HepG2 (cell line): ENCODE results near the gene EI24. TPM values are rescaled to one million over a fixed set of nuclear protein-coding genes. Genes with fewer than 3 reads are reported as not detected.

Experiments
- FOSL2 ChIP-seq: sonication (generic); formaldehyde crosslinking; IDR thresholded peaks from 2 replicates; pipeline ENCODE4 v1.4.0; 2020; ENCODE audit warnings: missing genetic modification reagents
- GATA4 ChIP-seq: sonication (generic); IDR thresholded peaks from 2 replicates; pipeline ENCODE4 v1.6.1; 2016; ENCODE audit warnings: antibody characterized with exemption, low read depth, borderline replicate concordance
- HES4 ChIP-seq: sonication (generic); formaldehyde crosslinking; IDR thresholded peaks from 2 replicates; pipeline ENCODE4 v1.9.0; 2021; ENCODE audit warnings: mild to moderate bottlenecking, missing genetic modification reagents, borderline replicate concordance
- HNF4G ChIP-seq, 2 experiments: sonication (generic) in 1 of 2; formaldehyde crosslinking in 1 of 2; IDR thresholded peaks; 2 replicates each; pipeline versions ENCODE4 v1.4.0 to v1.6.1; 2011 to 2020; ENCODE audit warnings: borderline replicate concordance in 2 of 2, low read depth in 2 of 2, mild to moderate bottlenecking in 2 of 2, low read length in 1 of 2, missing genetic modification reagents in 1 of 2, moderate library complexity in 1 of 2
- KDM4B ChIP-seq: sonication (generic); formaldehyde crosslinking; IDR thresholded peaks from 2 replicates; pipeline ENCODE4 v1.4.0; 2020; ENCODE audit warnings: missing genetic modification reagents
- PAX8 ChIP-seq: sonication (generic); formaldehyde crosslinking; IDR thresholded peaks from 2 replicates; pipeline ENCODE4 v1.8.0; 2022; ENCODE audit warnings: mild to moderate bottlenecking, missing genetic modification reagents, borderline replicate concordance
- PCBP2 ChIP-seq: fragments of 200-400 bp; formaldehyde crosslinking; optimal IDR thresholded peaks from 2 replicates; pipeline ENCODE3; 2018; ENCODE audit warnings: low read length, low read depth; ENCODE audit not compliant: poor library complexity, severe bottlenecking
- XBP1 ChIP-seq: sonication (generic); formaldehyde crosslinking; IDR thresholded peaks from 2 replicates; pipeline ENCODE4 v1.5.0; 2020; ENCODE audit warnings: missing genetic modification reagents
- ZBTB20 ChIP-seq: sonication (generic); formaldehyde crosslinking; IDR thresholded peaks from 2 replicates; pipeline ENCODE4 v1.8.1; 2023; ENCODE audit warnings: missing genetic modification reagents, low read depth, mild to moderate bottlenecking, borderline replicate concordance
- ZBTB3 ChIP-seq: sonication (generic); formaldehyde crosslinking; IDR thresholded peaks from 2 replicates; pipeline ENCODE4 v1.4.0; 2020; ENCODE audit warnings: low read depth, mild to moderate bottlenecking, moderate library complexity, missing genetic modification reagents, borderline replicate concordance
- ZBTB38 ChIP-seq: sonication (generic); formaldehyde crosslinking; IDR thresholded peaks from 2 replicates; pipeline ENCODE4 v1.5.1; 2020; ENCODE audit warnings: mild to moderate bottlenecking, missing genetic modification reagents
- ZFP41 ChIP-seq: sonication (generic); formaldehyde crosslinking; IDR thresholded peaks from 2 replicates; pipeline ENCODE4 v1.4.0; 2020; ENCODE audit warnings: mild to moderate bottlenecking, missing genetic modification reagents, borderline replicate concordance
- ZKSCAN8 ChIP-seq: IDR thresholded peaks from 2 replicates; pipeline ENCODE4 v1.6.1; 2016; ENCODE audit warnings: borderline replicate concordance, missing genetic modification reagents, missing compliant biosample characterization
- ZMYM3 ChIP-seq: sonication (generic); formaldehyde crosslinking; IDR thresholded peaks from 2 replicates; pipeline ENCODE4 v1.5.1; 2020; ENCODE audit warnings: mild to moderate bottlenecking, missing genetic modification reagents
- ZNF3 ChIP-seq: IDR thresholded peaks from 2 replicates; pipeline ENCODE4 v1.7.0; 2017; ENCODE audit warnings: inconsistent platforms
- ZNF337 ChIP-seq: sonication (generic); formaldehyde crosslinking; IDR thresholded peaks from 2 replicates; pipeline ENCODE4 v1.5.1; 2020; ENCODE audit warnings: missing genetic modification reagents, low read depth, mild to moderate bottlenecking, borderline replicate concordance
- ZNF484 ChIP-seq: sonication (generic); formaldehyde crosslinking; IDR thresholded peaks from 2 replicates; pipeline ENCODE4 v1.5.1; 2020; ENCODE audit warnings: mild to moderate bottlenecking, low read depth, missing genetic modification reagents, borderline replicate concordance
- ZNF547 ChIP-seq: sonication (generic); formaldehyde crosslinking; IDR thresholded peaks from 2 replicates; pipeline ENCODE4 v1.5.1; 2020; ENCODE audit warnings: mild to moderate bottlenecking, missing genetic modification reagents
- ZNF629 ChIP-seq: sonication (generic); formaldehyde crosslinking; conservative IDR thresholded peaks from 2 replicates; pipeline ENCODE4 v1.5.0; 2020; ENCODE audit warnings: missing genetic modification reagents
- ZNF773 ChIP-seq: sonication (generic); formaldehyde crosslinking; IDR thresholded peaks from 2 replicates; pipeline ENCODE4 v1.4.0; 2020; ENCODE audit warnings: missing genetic modification reagents, borderline replicate concordance
- ZNF790 ChIP-seq: sonication (generic); formaldehyde crosslinking; IDR thresholded peaks from 2 replicates; pipeline ENCODE4 v1.8.0; 2022; ENCODE audit warnings: missing genetic modification reagents, mild to moderate bottlenecking, borderline replicate concordance
- ZSCAN20 ChIP-seq: sonication (generic); formaldehyde crosslinking; IDR thresholded peaks from 2 replicates; pipeline ENCODE4 v1.4.0; 2020; ENCODE audit warnings: missing genetic modification reagents, mild to moderate bottlenecking, borderline replicate concordance
- ZSCAN9 ChIP-seq: IDR thresholded peaks from 2 replicates; pipeline ENCODE4 v1.6.1; 2016; ENCODE audit warnings: borderline replicate concordance
- polyA plus RNA-seq, 8 experiments: library from polyadenylated mRNA; depleted of rRNA in 3 of 8; stranded (reverse) in 7 of 8; unstranded in 1 of 8; fragments of >200 nt; fragmentation: Illumina TruSeq in 4 of 8; extraction: Trizol in 4 of 8; gene quantifications; 2 replicates each; pipeline versions ENCODE4 v1.2.1 to v1.2.3, GENCODE V29; 2011 to 2016; ENCODE audit warnings: low read depth in 4 of 8, missing spikeins in 1 of 8, mixed read lengths in 1 of 8; ENCODE audit not compliant: insufficient read depth in 1 of 8
- total RNA-seq, 5 experiments: library from RNA; depleted of rRNA; stranded (reverse); fragments of >200 nt; fragmentation: Illumina TruSeq; extraction: Trizol; gene quantifications; 2 replicates each; pipeline ENCODE4 v1.2.3, GENCODE V29; 2016; ENCODE audit warnings: low read depth in 1 of 5
- TF ChIP-seq, protein P1 (sequence below): sonication (generic); formaldehyde crosslinking; IDR thresholded peaks from 2 replicates; pipeline ENCODE4 v1.5.1; 2020; ENCODE audit warnings: mild to moderate bottlenecking, missing genetic modification reagents
- TF ChIP-seq, protein P2 (sequence below): sonication (generic); formaldehyde crosslinking; IDR thresholded peaks from 2 replicates; pipeline ENCODE4 v1.9.0; 2022; ENCODE audit warnings: low read depth, missing genetic modification reagents

Gene EI24
- total and polyA plus RNA-seq, 2 of the 13 experiments (the other 11 are each of a cell fraction or from before 2014, with no cell fraction given), result 84.7 to 126 TPM

DNA sequence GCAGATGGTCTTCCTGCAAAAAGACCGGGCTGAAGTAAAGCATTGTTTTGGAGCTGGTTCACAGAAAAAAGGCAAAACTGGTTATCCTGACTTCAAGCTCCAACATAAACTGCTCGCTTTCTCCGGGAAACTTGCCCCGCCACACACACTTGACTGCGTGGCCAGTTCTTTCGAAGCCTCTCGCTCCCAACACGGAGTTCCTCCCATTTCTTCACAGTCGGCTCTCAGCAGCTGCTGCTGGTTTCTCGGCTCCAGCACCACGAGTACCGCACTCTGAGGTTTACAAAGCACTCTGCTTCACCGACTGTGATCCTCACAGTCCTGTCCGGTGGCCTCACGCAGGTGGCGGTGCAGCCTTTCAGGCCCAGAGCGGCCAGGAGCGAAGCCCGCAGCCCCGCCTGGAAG is 56.0 kb downstream of the EI24 start (continued):
- TF ChIP-seq ZNF547 (CRISPR knock-in tag), result peak; percentile 58; the same call in 1 of the 2 replicates
- no peak for TF ChIP-seq ZNF3 (CRISPR knock-in tag)
- no peak for TF ChIP-seq ZNF629 (CRISPR knock-in tag)
- TF ChIP-seq, protein P1, sequence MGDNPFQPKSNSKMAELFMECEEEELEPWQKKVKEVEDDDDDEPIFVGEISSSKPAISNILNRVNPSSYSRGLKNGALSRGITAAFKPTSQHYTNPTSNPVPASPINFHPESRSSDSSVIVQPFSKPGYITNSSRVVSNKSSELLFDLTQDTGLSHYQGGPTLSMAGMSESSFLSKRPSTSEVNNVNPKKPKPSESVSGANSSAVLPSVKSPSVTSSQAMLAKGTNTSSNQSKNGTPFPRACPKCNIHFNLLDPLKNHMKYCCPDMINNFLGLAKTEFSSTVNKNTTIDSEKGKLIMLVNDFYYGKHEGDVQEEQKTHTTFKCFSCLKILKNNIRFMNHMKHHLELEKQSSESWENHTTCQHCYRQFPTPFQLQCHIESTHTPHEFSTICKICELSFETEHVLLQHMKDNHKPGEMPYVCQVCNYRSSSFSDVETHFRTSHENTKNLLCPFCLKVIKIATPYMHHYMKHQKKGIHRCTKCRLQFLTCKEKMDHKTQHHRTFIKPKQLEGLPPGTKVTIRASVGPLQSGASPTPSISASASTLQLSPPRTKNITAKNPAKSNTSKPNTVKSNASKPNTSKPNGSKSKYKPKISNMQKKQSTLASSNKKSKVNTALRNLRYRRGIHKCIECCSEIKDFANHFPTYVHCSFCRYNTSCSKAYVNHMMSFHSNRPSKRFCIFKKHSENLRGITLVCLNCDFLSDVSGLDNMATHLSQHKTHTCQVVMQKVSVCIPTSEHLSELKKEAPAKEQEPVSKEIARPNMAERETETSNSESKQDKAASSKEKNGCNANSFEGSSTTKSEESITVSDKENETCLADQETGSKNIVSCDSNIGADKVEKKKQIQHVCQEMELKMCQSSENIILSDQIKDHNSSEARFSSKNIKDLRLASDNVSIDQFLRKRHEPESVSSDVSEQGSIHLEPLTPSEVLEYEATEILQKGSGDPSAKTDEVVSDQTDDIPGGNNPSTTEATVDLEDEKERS, result peak; percentile 85; the same call in 1 of the 2 replicates
- TF ChIP-seq ZNF790, result 0 out of 2 replicates have a peak, but pooled peaks have one; percentile 71
- TF ChIP-seq ZNF484 (CRISPR knock-in tag), result no peak
- 0 out of 2 replicates have a peak, but pooled peaks have one; percentile 47 for TF ChIP-seq GATA4
- no peak; the same call in 1 of the 2 replicates for TF ChIP-seq ZSCAN20
- TF ChIP-seq FOSL2 (CRISPR knock-in tag), result no peak
- TF ChIP-seq, protein P2, sequence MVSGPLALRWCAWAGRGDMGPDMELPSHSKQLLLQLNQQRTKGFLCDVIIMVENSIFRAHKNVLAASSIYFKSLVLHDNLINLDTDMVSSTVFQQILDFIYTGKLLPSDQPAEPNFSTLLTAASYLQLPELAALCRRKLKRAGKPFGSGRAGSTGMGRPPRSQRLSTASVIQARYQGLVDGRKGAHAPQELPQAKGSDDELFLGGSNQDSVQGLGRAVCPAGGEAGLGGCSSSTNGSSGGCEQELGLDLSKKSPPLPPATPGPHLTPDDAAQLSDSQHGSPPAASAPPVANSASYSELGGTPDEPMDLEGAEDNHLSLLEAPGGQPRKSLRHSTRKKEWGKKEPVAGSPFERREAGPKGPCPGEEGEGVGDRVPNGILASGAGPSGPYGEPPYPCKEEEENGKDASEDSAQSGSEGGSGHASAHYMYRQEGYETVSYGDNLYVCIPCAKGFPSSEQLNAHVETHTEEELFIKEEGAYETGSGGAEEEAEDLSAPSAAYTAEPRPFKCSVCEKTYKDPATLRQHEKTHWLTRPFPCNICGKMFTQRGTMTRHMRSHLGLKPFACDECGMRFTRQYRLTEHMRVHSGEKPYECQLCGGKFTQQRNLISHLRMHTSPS (CRISPR knock-in tag), result 0 out of 2 replicates have a peak, but pooled peaks have one; percentile 50
- peak; percentile 52; the same call in 1 of the 2 replicates for TF ChIP-seq ZMYM3 (CRISPR knock-in tag)
- TF ChIP-seq ZFP41 (CRISPR knock-in tag), result 0 out of 2 replicates have a peak, but pooled peaks have one; percentile 82
- TF ChIP-seq KDM4B, result 0 out of 2 replicates have a peak, but pooled peaks have one; percentile 14
- TF ChIP-seq ZKSCAN8 (CRISPR knock-in tag), result peak; percentile 54; the same call in 1 of the 2 replicates
- TF ChIP-seq HNF4G (IDR thresholded peaks at IDR 0.05; ENCODE audit: borderline replicate concordance, low read depth, low read length), result no peak
- 0 out of 2 replicates have a peak, but pooled peaks have one; percentile 20 for TF ChIP-seq HNF4G (CRISPR knock-in tag; IDR thresholded peaks at IDR 0.05; ENCODE audit: borderline replicate concordance, low read depth)
- TF ChIP-seq ZBTB3 (CRISPR knock-in tag), result no peak
- TF ChIP-seq ZNF773 (CRISPR knock-in tag), result 0 out of 2 replicates have a peak, but pooled peaks have one; percentile 5
- no peak for TF ChIP-seq ZSCAN9 (CRISPR knock-in tag)
- no peak for TF ChIP-seq PAX8 (CRISPR knock-in tag)
- TF ChIP-seq ZBTB20 (CRISPR knock-in tag), result peak; percentile 77; the same call in 1 of the 2 replicates
- TF ChIP-seq PCBP2, result no peak
- peak; percentile 91; the same call in 1 of the 2 replicates for TF ChIP-seq ZNF337 (CRISPR knock-in tag)
- no peak for TF ChIP-seq HES4 (CRISPR knock-in tag)
- no peak for TF ChIP-seq XBP1 (CRISPR knock-in tag)
- 0 out of 2 replicates have a peak, but pooled peaks have one; percentile 76 for TF ChIP-seq ZBTB38 (CRISPR knock-in tag)
